GDM1 (cell line): ENCODE data around the gene SH2D3C.

Source experiments
- DNase-seq: peaks from one replicate; lab custom pipeline; 2025; lab: John Stamatoyannopoulos, UW

Gene SH2D3C

GRCh38 chr9:127720031-127720864 lies 58.2 kb downstream of the SH2D3C start:
- DNase-seq: no peak

- no peak for DNase-seq
Measured at GRCh38 chr9:127717766-127718165, 60.7 kb downstream of the SH2D3C start.

GRCh38 chr9:127716412-127716811 lies 62.1 kb downstream of the SH2D3C start:
- no peak for DNase-seq

- DNase-seq: peak; percentile 88
Measured at GRCh38 chr9:127715470-127716337, 62.8 kb downstream of the SH2D3C start, which contains the start of the genes PTRH1 and TTC16. Gene PTRH1, minus strand, starts transcription at chr9:127715663. Its CDS starts 24 bp downstream, at chr9:127715639. Gene TTC16, plus strand, starts transcription at chr9:127716079. Its CDS starts 67 bp downstream, at chr9:127716146.

- no peak for DNase-seq
Measured at GRCh38 chr9:127714951-127715469, 63.5 kb downstream of the SH2D3C start.

- no peak for DNase-seq
Measured at GRCh38 chr9:127714020-127714750, 64.3 kb downstream of the SH2D3C start.

GRCh38 chr9:127712867-127713266 lies 65.6 kb downstream of the SH2D3C start:
- DNase-seq: no peak

GRCh38 chr9:127712371-127712770 lies 66.1 kb downstream of the SH2D3C start:
- DNase-seq: no peak

GRCh38 chr9:127711831-127712274 lies 66.6 kb downstream of the SH2D3C start:
- no peak for DNase-seq

GRCh38 chr9:127711226-127711701 lies 67.2 kb downstream of the SH2D3C start:
- no peak for DNase-seq

- DNase-seq: no peak
Measured at GRCh38 chr9:127710204-127710783, 68.2 kb downstream of the SH2D3C start.

- DNase-seq: no peak
Measured at GRCh38 chr9:127708952-127709587, 69.4 kb downstream of the SH2D3C start.

- DNase-seq: no peak
Measured at GRCh38 chr9:127707766-127708165, 70.7 kb downstream of the SH2D3C start.

GRCh38 chr9:127706836-127707241 lies 71.6 kb downstream of the SH2D3C start, which contains the start of gene CFAP157:
Gene CFAP157, plus strand, starts transcription at chr9:127706988. Its CDS starts 44 bp downstream, at chr9:127707032.
- no peak for DNase-seq

GRCh38 chr9:127705577-127706379 lies 72.7 kb downstream of the SH2D3C start:
- DNase-seq: no peak

- no peak for DNase-seq
Measured at GRCh38 chr9:127703289-127703946, 75.0 kb downstream of the SH2D3C start.

GRCh38 chr9:127700594-127701255 lies 77.7 kb downstream of the SH2D3C start:
- no peak for DNase-seq

- no peak for DNase-seq
Measured at GRCh38 chr9:127700140-127700539, 78.3 kb downstream of the SH2D3C start.
